Posterior vena cava (tissue), 2 donors: ENCODE results near the gene CEACAM19. TPM values are rescaled to one million over a fixed set of nuclear protein-coding genes. Genes with fewer than 3 reads are reported as not detected.
A peak's percentile ranks its signal among the peaks of the same experiment; 100 is the strongest.
"Not testable (repeated sequence)": the region's sequence is repeated elsewhere in the genome, so short reads cannot be mapped to it uniquely, and the experiment has no call there.

ENCODE experiments used
- DNase-seq: peaks from one replicate; pipeline ENCODE4 v3.0.0-alpha.2; 2020; ENCODE audit warnings: low spot score
- intact Hi-C, 2 donors: fragments of 100-400 bp; cut with DNase I; formaldehyde crosslinking; loops; one replicate each; pipeline versions ENCODE4 v1.14.1 to v1.14.2; 2022 to 2023
- total RNA-seq, 2 donors: library from RNA; stranded (reverse); fragmentation: NEBNext Ultra II Directional; extraction: Animal tissue kit (Norgen Biotek cat#: 25700); gene quantifications; one replicate each; pipeline ENCODE4 v1.2.1, GENCODE V29; 2021
- donor health status: DM: yes; HTN: yes; CAD: no.
- donor health status: DM: yes; HTN: yes; CAD: no.

CEACAM19 gene
- total RNA-seq, 2 donors from 2014 or later: 4.1 to 7.8 TPM

DNA sequence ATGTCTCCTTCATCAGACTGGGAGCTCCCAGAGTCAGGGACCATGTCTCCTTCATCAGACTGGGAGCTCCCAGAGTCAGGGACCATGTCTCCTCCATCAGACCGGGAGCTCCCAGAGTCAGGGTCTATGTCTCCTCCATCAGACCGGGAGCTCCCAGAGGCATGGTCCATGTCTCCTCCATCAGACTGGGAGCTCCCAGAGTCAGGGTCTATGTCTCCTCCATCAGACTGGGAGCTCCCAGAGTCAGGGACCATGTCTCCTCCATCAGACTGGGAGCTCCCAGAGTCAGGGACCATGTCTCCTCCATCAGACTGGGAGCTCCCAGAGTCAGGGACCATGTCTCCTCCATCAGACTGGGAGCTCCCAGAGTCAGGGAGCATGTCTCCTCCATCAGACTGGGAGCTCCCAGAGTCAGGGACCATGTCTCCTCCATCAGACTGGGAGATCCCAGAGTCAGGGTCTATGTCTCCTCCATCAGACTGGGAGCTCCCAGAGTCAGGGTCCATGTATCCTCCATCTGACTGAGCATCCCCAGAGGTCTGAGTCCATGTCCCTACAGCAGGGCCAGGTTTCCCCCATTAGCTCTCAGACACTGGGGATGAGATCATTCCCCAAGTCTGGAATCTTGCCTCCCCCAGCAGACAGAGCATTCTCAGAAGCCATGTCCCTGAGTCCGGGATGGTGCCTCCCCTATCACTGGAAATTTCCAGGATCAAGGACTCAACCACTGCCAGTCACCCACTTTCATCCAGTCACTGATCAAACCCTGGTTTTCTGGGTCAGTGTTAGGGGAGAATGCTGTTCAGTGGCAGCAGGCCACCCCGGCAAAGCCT is 38.4 kb downstream of the CEACAM19 start:
- intact Hi-C loops, DNase-seq: not testable (repeated sequence)

DNA sequence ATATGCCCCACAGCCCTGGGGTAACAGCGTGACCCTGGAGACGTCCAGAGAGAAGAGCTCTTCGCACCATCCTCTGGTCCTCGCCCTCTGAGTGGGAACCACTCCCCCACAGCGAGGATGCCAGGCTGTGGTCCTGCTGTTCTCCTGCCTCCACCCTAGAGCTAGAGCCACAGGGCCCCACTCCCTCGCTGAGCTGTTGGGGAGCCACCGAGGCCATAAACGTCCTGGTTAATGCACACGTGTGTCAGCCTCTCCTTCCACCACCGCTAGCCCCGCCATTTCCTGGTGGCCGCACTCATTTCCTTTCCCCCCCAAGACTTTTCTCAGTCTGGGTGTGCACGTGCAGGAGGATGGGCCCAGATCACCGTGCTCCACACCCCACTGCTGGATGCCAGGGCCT is 39.2 kb downstream of the CEACAM19 start:
- DNase-seq: no peak
- intact Hi-C loops: no loop called here

DNA sequence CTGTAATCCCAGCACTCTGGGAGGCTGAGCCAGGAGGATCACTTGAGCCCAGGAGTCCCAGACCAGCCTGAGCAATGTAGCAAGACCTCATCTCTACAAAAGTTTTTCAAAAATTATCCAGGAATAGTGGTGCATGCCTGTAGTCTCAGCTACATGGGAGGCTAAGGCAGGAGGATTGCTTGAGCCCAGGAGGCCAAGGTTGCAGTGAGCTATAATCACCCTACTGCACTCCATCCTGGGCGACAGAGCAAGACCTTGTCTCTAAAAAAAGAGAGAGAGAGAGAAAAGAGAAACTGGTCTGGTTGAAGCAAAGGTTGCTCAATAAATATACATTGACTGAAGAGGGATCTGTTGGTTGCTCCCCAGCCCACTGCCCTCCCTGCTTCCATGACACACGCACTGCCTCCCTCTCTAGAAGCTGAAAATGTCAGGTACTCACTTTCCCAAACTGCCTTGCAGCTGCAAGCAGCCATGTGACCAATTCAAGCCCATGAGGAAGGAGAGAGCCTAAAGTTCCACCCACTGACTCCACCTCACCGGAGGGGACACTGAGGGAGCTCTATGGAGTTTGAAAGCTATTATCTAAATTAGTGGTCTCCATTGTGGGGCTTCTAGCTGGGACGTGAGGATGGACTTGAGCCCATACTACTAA is 41.7 kb downstream of the CEACAM19 start:
- no peak for DNase-seq

DNA sequence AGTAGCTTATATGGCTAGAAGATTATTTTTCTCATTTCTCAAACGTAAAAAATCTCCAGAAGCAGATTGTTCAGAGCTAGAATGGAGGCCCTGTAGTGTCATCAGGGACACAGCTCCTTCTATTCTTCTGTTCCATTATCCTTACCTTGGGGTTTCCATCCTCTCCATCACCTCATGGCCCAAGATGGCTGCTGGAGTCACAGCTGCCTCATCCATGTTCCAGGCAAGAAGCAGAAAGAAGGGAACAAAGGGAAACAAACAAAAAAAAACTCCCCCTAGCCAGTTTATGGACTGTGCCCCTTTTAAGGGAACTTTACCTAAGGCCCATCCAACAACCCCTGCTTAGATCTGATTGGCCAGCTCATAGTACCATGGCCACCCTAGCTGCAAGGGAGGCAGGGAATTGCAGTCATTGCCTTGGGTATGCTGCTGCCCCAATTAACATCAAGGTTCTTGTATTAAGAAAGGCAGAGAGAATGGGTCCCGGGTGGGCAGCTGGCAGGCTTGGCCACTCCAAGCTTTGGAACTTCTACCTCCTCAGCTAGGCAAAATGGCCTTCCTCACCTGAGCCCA is 43.4 kb downstream of the CEACAM19 start:
- no peak for DNase-seq
- intact Hi-C loops: no loop called here

More for the DNA sequence above, 41.7 kb downstream of the CEACAM19 start:
- intact Hi-C loops: loop anchor here in 1 of 2 donors (2.0 kb wide), 1 partner anchor 14 kb away; the partner anchor contains the start of gene CEACAM16

DNA sequence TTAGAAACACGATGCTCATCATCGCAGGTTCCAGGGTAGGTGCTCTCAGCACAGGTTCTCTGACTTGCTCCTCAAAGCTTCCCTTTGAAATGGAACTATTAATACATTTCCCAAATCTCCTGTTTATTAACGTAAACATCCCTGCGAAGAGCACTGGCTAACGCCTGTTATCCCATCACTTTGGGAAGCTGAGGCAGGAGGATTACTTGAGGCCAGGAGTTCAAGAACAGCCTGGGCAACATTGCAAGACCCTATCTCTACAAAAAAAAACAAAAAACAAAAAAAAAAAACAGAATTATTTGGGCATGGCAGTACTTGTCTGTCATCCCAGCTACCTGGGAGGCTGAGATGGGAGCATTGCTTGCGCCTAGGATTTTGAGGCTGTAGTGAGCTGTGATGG is 46.3 kb downstream of the CEACAM19 start:
- no peak for DNase-seq
- intact Hi-C loops: no loop called here

DNA sequence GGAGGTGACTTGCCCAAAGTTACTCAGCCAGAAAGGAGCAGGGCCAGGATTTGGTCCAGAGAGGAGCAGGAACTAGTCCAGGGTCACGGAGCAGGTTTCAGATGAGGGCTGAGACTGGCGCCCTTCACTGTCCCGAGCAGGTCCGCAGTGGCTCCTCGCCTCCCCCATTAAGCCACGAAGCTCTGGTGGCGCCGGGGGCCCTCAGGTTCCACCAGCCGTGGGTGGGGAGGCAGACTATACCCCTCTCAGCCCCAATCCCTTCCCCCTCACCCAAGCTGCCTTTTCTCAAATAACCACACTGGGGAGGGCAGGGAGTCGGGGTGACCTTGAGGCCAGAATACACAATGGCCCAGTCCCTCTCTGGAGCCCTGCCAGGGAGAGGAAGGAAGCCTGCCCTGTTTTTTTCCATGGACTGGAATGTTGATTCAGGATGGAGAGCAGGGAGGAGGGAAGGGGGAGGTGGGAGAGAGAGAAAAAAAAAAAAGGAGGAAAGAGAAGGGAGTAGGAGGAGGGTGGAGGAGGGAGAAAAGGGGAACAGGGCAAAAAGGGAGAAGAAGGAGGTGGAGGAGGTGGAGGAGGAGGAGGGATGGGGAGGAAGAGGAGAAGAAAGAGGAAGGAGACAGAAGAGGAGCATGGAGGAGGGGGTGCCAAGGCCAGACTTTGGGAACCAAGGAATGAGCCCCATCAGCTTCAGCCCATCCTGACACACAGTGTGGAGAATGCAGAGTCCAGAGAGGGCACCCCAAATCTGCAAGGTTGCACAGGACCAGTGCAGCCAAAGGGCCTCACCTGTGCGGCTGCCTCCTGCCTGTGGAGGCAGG is 47.4 kb downstream of the CEACAM19 start:
- intact Hi-C loops: no loop called here
- no peak for DNase-seq

DNA sequence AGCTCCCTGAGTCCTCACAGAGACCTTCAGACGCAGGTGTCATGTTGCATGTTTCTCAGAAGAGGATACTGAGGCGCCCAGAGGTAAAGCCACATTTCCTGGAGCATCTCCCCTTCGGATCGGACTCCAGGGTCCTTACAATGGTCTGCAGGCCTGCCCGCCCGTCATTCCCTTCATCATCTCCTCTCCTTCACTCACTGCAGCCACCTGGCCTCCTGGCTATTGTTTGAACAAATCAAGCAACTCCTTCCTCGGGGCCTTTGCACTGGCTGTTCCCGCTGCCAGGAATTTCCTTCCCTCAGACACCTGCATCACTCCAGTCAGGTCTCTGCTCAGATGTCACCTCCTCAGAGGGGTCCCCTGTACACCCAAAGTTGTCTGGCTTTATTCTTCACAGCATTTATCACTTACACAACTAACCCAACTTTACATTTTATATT is 48.0 kb downstream of the CEACAM19 start:
- no peak for DNase-seq
- intact Hi-C loops: no loop called here

DNA sequence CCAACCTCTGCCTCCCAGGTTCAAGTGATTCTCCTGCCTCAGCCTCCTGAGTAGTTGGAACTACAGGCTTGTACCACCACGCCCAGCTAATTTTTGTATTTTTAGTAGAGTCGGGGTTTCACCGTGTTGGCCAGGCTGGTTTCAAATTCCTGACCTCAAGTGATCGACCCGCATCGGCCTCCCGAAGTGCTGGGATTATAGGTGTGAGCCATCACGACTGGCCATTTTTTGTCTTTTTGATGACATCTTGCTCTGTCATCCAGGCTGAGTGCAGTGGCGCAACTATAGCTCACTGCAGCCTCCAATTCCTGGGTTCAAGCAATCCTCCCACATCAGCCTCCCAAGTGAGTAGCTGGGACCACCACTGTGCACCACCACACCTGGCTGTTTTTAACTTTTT is 49.1 kb downstream of the CEACAM19 start:
- DNase-seq, intact Hi-C loops: not testable (repeated sequence)

DNA sequence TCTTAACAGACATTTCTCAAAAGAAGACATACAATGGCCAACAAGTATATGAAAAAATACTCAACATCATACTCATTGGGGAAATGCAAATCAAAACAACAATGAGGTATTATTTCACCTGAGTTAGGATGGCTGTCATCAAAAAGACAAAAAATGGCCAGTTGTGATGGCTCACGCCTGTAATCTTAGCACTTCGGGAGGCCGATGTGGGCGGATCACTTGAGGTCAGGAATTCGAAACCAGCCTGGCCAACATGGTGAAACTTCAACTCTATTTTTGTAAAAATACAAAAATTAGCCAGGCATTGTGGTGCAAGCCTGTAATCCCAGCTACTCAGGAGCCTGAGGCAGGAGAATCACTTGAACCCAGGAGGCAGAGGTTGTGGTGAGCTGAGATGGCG is 49.7 kb downstream of the CEACAM19 start:
- DNase-seq: no peak
- intact Hi-C loops: no loop called here

DNA sequence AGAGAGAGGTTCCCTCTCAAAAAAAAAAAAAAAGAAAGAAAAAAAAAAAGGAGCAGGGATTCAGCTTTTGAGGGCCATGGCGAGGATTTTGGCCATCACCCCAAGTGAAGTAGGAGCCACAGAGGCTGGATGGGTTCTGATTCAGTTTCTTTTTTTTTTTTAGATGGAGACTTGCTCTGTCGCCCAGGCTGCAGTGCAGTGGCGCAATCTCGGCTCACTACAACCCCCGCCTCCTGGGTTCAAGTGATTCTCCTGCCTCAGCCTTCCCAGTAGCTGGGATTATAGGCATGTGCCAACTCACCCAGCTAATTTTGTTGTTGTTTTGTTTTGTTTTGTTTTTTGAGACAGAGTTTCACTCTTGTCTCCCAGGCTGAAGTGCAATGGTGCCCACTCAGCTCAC is 50.1 kb downstream of the CEACAM19 start:
- intact Hi-C loops: not testable (repeated sequence)

DNA sequence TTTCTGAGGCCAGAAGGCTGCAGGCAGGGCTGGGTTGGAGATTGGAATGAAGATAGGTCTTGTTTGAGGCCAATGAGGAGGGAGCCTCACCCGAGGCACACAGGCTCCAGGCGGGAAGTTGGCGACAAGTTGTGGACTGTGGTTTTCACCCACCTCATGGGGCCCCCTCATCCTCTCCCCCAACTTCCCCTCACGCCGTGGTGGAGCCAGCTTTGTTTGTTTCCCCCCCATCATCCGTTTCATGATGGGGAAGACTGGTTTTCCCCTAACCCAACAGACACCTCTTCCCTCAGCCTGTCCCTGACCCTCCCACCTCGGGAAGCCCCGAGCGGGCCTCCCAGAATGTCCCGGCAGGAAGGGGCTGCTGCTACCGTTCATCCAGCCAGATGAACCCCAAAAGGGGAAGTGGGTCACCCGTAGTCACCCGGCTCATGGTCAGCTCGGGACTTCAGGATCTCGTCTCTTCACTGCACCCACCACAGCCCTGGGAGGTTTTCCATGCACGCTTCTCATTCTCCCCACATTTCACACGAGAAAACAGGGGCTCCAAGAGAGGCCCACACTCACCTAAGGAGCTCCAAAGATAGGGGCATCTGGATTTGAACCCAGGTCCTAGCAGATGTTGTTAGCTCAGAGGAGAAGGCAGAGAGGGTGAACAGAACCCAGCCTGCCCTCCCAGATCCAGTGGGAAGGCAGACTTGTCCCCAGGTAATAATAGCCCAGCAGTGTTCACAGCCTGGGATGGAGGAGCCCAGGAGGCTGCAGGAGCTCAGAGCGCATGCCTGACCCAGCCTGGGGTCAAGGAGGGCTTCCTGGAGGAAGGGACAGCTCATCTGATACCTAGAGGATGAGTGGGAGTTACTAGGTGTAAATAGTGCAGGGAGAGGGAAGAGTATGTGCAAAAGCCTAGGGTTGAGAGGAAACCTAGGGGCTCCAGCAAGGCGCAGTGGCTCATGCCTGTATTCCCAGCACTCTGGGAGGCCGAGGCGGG is 51.1 kb downstream of the CEACAM19 start:
- intact Hi-C loops: no loop called here
- DNase-seq: no peak

More for the DNA sequence above, 50.1 kb downstream of the CEACAM19 start:
- DNase-seq: not testable (repeated sequence)

DNA sequence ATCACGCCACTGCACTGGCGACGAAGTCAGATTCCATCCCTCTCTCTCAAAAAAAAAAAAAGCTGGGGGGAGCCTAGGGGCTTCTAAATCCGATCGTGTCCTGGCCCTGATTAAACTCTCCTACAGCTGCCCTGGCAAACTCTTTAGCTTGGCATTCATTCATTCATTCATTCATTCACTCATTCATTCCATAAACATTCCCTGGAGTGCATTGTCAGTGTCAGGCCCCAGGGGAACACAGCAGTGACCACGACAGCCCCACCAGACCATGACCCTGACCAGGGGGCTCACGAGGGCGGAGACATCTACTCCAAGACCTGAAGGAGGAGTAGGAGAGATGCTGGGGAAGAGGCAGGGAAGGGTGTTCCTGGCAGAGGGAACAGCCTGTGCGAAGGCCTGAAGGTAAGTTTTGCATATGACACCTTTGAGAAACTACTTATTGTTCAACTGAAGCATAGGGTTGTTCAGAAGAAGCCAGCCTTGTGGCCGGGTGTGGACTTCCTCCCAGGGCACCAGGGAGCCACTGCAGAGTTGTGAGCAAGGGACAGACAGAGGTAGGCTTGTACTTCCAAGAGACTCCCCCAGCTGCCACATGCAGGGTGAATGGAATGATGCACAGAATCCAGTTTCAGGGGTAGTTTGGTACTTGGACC is 52.1 kb downstream of the CEACAM19 start:
- intact Hi-C loops: no loop called here

DNA sequence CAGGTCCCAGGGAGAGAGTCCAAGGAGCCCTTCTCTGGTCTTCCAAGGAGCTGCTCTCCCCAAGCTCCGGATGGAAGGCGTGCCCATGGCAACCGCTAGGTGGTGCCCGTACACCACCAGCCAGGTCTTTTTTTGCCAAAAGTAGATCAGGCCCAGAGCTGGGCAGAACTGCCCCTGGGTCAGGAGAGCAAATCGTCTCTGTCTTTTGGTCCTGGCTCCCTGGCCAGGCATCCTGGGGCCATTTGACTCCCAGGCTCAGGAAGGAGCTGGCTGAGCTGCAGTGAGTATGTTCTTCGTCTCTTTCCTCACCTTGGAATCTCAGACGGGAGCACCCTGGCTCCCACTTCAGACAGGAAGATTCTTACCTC is 52.7 kb downstream of the CEACAM19 start:
- peak; percentile 95 for DNase-seq
- intact Hi-C loops: loop anchor here in 1 of 2 donors (1.0 kb wide), 1 partner anchor 46 kb away; no protein-coding TSS in a partner anchor

More for the DNA sequence above, 52.1 kb downstream of the CEACAM19 start:
- DNase-seq: no peak

DNA sequence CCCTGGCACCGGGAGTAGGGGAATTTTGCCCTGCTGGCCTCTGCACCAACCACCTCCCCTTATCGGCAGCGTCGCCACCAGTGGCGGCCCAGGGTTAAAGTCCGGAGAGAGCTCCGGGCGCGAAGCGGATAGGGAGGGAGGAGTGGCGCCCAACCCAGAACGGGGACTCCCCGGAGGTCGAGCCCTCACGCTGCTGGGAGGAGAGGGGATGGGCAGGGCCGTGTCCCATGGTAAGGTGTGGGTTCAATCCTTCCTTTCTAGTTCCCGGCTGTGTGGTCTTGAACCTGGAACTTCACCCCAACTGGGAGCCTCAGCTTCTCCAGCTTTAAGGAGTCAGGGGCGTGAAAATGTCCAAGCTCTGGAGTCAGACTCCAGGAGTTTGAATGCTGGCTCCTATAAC is 54.0 kb downstream of the CEACAM19 start:
- intact Hi-C loops: loop anchor here in 1 of 2 donors (5.0 kb wide), 1 partner anchor 47 kb away; no protein-coding TSS in a partner anchor

DNA sequence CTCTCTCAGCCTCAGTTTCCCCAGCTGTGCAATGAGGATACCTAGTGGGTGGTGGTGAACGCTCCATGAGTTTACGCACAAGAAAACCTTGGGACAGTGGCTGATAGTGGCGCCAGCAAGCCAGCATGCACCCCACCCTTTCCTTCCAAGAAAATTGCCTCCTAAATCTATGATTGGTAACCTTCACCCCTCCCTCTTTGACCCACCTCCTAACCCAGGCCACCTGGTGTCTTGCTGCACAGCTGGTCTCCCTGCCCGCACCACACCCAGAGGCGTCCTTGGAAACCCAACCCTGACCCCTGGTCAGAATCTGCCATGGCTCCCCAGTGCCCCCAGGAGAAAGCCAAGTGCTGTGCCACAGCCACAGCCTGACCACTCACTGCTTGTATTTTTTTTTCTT is 54.4 kb downstream of the CEACAM19 start:
- intact Hi-C loops: loop anchor here in 1 of 2 donors (5.0 kb wide), 1 partner anchor 47 kb away; no protein-coding TSS in a partner anchor
- DNase-seq: no peak

More for the DNA sequence above, 54.0 kb downstream of the CEACAM19 start:
- no peak for DNase-seq

DNA sequence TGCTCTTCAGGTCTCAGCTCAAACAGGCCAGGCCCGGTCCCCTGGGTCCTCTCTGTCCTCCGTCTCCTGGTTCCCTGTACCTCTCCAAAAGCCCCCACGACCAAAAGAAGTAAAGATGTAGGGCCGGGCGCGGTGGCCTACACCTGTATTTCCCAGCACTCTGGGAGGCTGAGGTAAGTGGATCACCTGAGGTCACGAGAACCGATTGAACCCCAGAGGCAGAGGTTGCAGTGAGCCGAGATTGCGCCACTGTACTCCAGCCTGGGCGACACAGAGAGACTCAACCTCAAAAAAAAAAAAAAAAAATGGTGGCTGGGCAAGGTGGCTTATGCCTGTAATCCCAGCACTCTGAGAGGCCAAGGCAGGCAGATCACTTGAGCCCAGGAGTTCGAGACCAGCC is 55.2 kb downstream of the CEACAM19 start:
- DNase-seq: no peak
- intact Hi-C loops: loop anchor here in 1 of 2 donors (5.0 kb wide), 1 partner anchor 46 kb away; no protein-coding TSS in a partner anchor

DNA sequence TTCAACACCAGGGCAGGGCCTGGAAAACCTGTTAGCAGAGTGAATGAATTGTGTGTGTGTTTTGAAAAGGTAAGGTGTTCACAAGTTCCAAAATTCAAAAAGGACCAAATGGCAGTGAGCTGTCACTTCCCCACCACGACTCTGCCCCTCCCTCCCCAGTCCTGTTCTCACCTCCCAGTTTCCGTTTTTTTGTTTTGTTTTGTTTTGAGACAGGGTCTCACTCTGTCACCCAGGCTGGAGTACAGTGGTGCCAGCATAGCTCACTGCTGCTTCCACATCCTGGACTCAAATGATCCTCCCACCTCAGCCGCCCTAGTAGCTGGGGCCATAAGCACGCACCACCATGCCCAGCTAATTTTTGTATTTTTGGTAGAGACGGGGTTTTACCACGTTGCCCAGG is 56.9 kb downstream of the CEACAM19 start:
- intact Hi-C loops: loop anchor here in 1 of 2 donors (5.0 kb wide), 1 partner anchor 44 kb away; no protein-coding TSS in a partner anchor

More for the DNA sequence above, 56.9 kb downstream of the CEACAM19 start:
- DNase-seq: no peak
